ENCODE measurements around the gene PRDM10. TPM values are rescaled to one million over a fixed set of nuclear protein-coding genes. Genes with fewer than 3 reads are reported as not detected.
A peak's percentile ranks its signal among the peaks of the same experiment; 100 is the strongest.

The PRDM10 gene
- total RNA-seq, 3 donors from 2014 or later: 12.1 to 17.9 (median 14.0) TPM

- intact Hi-C loops (cut with DNase I, micrococcal nuclease): no loop called here
- no peak for DNase-seq
- no peak overlapping the region for H3K4me3 ChIP-seq
- peaks cover 40% of the 10 kb centered on the region for H3K4me1 ChIP-seq (ENCODE audit: low read depth)
- ATAC-seq: no peak
- TF ChIP-seq CTCF (IDR thresholded peaks at IDR 0.05): no peak
- no peaks in the 10 kb centered on the region for H3K9me3 ChIP-seq
- no peaks in the 10 kb centered on the region for H3K36me3 ChIP-seq (ENCODE audit: low read depth)
Measured at GRCh38 chr11:129995163-129995562, 7.5 kb downstream of the PRDM10 start.

GRCh38 chr11:129992161-129992944, 10.3 kb downstream of the PRDM10 start:
- no peak for TF ChIP-seq CTCF (IDR thresholded peaks at IDR 0.05)
- H3K9me3 ChIP-seq: no peaks in the 10 kb centered on the region
- DNase-seq (peak in 2 of 3 donors; percentile 58 to 65), ATAC-seq (peak; percentile 77)
- H3K36me3 ChIP-seq (ENCODE audit: low read depth): no peaks in the 10 kb centered on the region
- no peak overlapping the region for H3K4me3 ChIP-seq
- intact Hi-C loops (cut with DNase I, micrococcal nuclease): no loop called here
- peaks cover 38% of the 10 kb centered on the region for H3K4me1 ChIP-seq (ENCODE audit: low read depth)

GRCh38 chr11:129989149-129989813, 13.4 kb downstream of the PRDM10 start:
- Histone ChIP-seq H3K36me3 (ENCODE audit: low read depth) (no peaks in the 10 kb centered on the region), H3K4me1 (ENCODE audit: low read depth) (peaks cover 29% of the 10 kb centered on the region), H3K4me3 (no peak overlapping the region), H3K9me3 (no peaks in the 10 kb centered on the region)
- intact Hi-C loops (cut with DNase I, micrococcal nuclease): no loop called here
- DNase-seq (peak in 1 of 3 donors; percentile 32), ATAC-seq (peak; percentile 82)
- no peak for TF ChIP-seq CTCF (IDR thresholded peaks at IDR 0.05)

- Histone ChIP-seq H3K9me3 (no peaks in the 10 kb centered on the region), H3K4me3 (no peak overlapping the region), H3K4me1 (ENCODE audit: low read depth) (peaks cover 26% of the 10 kb centered on the region), H3K36me3 (ENCODE audit: low read depth) (no peaks in the 10 kb centered on the region)
- intact Hi-C loops (cut with DNase I, micrococcal nuclease): no loop called here
- ATAC-seq: no peak
- DNase-seq: no peak
- no peak for TF ChIP-seq CTCF (IDR thresholded peaks at IDR 0.05)
Measured at GRCh38 chr11:129987950-129988349, 14.7 kb downstream of the PRDM10 start.

GRCh38 chr11:129985823-129986222, 16.8 kb downstream of the PRDM10 start:
- Histone ChIP-seq H3K9me3 (no peaks in the 10 kb centered on the region), H3K36me3 (ENCODE audit: low read depth) (no peaks in the 10 kb centered on the region), H3K4me3 (no peak overlapping the region), H3K4me1 (ENCODE audit: low read depth) (peaks cover 21% of the 10 kb centered on the region)
- TF ChIP-seq CTCF (IDR thresholded peaks at IDR 0.05): no peak
- DNase-seq: no peak
- no peak for ATAC-seq
- intact Hi-C loops (cut with DNase I, micrococcal nuclease): no loop called here

Data from mucosa of descending colon (tissue), 3 donors.